HepG2 (cell line): ENCODE measurements around the gene GFPT1. TPM values are rescaled to one million over a fixed set of nuclear protein-coding genes. Genes with fewer than 3 reads are reported as not detected.

Experiments
- ATF1 ChIP-seq: IDR thresholded peaks from 2 replicates; pipeline ENCODE4 v1.6.1; 2016; ENCODE audit warnings: mild to moderate bottlenecking, control low read depth
- GATAD2A ChIP-seq: IDR thresholded peaks from 2 replicates; pipeline ENCODE4 v1.6.1; 2016
- MBD4 ChIP-seq: IDR thresholded peaks from 2 replicates; pipeline ENCODE4 v1.6.1; 2012; ENCODE audit warnings: low read length, inconsistent platforms, borderline replicate concordance
- MIXL1 ChIP-seq: IDR thresholded peaks from 2 replicates; pipeline ENCODE4 v1.6.1; 2016
- PTBP1 ChIP-seq: fragments of 200-400 bp; formaldehyde crosslinking; IDR thresholded peaks from 2 replicates; pipeline ENCODE4 v1.6.1; 2018; ENCODE audit warnings: low read length, low read depth; ENCODE audit not compliant: poor library complexity, severe bottlenecking
- SOX6 ChIP-seq, 2 experiments: fragments of 450-650 bp in 1 of 2; sonication (generic) in 1 of 2; formaldehyde crosslinking in 1 of 2; IDR thresholded peaks; 2 replicates each; pipeline versions ENCODE4 v1.4.0 to v1.6.1; 2017 to 2020; ENCODE audit warnings: antibody characterized with exemption in 1 of 2, mild to moderate bottlenecking in 1 of 2, missing genetic modification reagents in 1 of 2
- polyA plus RNA-seq, 8 experiments: library from polyadenylated mRNA; depleted of rRNA in 3 of 8; stranded (reverse) in 7 of 8; unstranded in 1 of 8; fragments of >200 nt; fragmentation: Illumina TruSeq in 4 of 8; extraction: Trizol in 4 of 8; gene quantifications; 2 replicates each; pipeline versions ENCODE4 v1.2.1 to v1.2.3, GENCODE V29; 2011 to 2016; ENCODE audit warnings: low read depth in 4 of 8, missing spikeins in 1 of 8, mixed read lengths in 1 of 8; ENCODE audit not compliant: insufficient read depth in 1 of 8
- total RNA-seq, 5 experiments: library from RNA; depleted of rRNA; stranded (reverse); fragments of >200 nt; fragmentation: Illumina TruSeq; extraction: Trizol; gene quantifications; 2 replicates each; pipeline ENCODE4 v1.2.3, GENCODE V29; 2016; ENCODE audit warnings: low read depth in 1 of 5
- TF ChIP-seq, protein P1 (sequence below): sonication (generic); formaldehyde crosslinking; IDR thresholded peaks from 2 replicates; pipeline ENCODE4 v1.4.0; 2020; ENCODE audit warnings: low read depth, missing genetic modification reagents
- TF ChIP-seq, protein P2 (sequence below): sonication (generic); formaldehyde crosslinking; IDR thresholded peaks from 2 replicates; pipeline ENCODE4 v1.4.0; 2020; ENCODE audit warnings: mild to moderate bottlenecking, missing genetic modification reagents
- TF ChIP-seq, protein P3 (sequence below), 2 experiments: IDR thresholded peaks; 2 replicates each; pipeline ENCODE4 v1.6.1; 2011 to 2012; ENCODE audit warnings: low read length in 2 of 2, borderline replicate concordance in 1 of 2, low read depth in 1 of 2, mild to moderate bottlenecking in 1 of 2, moderate library complexity in 1 of 2
- TF ChIP-seq, protein P4 (sequence below): sonication (generic); formaldehyde crosslinking; IDR thresholded peaks from 2 replicates; pipeline ENCODE4 v1.4.0; 2020; ENCODE audit warnings: missing genetic modification reagents, mild to moderate bottlenecking, borderline replicate concordance
- TF ChIP-seq, protein P5 (sequence below): IDR thresholded peaks from 2 replicates; pipeline ENCODE4 v1.4.0; 2020; ENCODE audit warnings: mild to moderate bottlenecking, missing genetic modification reagents

Gene GFPT1
- total and polyA plus RNA-seq, 2 of the 13 experiments (the other 11 are each of a cell fraction or from before 2014, with no cell fraction given), result 24.0 to 84.9 TPM

DNA sequence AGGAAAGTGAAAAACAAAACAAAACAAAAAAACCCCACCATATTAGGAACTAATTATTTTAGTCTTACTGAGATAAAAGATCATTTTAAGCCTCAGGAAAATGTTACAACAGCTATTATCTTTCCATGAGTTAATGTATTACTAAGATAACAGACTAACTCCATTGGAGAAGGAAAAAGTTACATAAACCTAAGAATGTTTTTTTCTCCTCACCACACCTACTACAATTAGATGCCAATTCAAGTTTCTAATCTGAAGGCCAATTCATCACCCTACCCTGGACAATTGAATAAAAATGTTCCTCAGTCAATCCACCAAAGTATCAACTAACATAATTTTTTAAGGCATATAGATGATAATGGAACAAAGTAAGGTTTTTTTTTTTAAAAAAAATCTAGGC, 10.2 kb upstream of the GFPT1 start (continued):
- TF ChIP-seq, protein P1, sequence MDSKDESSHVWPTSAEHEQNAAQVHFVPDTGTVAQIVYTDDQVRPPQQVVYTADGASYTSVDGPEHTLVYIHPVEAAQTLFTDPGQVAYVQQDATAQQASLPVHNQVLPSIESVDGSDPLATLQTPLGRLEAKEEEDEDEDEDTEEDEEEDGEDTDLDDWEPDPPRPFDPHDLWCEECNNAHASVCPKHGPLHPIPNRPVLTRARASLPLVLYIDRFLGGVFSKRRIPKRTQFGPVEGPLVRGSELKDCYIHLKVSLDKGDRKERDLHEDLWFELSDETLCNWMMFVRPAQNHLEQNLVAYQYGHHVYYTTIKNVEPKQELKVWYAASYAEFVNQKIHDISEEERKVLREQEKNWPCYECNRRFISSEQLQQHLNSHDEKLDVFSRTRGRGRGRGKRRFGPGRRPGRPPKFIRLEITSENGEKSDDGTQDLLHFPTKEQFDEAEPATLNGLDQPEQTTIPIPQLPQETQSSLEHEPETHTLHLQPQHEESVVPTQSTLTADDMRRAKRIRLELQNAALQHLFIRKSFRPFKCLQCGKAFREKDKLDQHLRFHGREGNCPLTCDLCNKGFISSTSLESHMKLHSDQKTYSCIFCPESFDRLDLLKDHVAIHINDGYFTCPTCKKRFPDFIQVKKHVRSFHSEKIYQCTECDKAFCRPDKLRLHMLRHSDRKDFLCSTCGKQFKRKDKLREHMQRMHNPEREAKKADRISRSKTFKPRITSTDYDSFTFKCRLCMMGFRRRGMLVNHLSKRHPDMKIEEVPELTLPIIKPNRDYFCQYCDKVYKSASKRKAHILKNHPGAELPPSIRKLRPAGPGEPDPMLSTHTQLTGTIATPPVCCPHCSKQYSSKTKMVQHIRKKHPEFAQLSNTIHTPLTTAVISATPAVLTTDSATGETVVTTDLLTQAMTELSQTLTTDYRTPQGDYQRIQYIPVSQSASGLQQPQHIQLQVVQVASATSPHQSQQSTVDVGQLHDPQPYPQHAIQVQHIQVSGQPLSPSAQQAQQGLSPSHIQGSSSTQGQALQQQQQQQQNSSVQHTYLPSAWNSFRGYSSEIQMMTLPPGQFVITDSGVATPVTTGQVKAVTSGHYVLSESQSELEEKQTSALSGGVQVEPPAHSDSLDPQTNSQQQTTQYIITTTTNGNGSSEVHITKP (CRISPR knock-in tag), result no peak
- TF ChIP-seq SOX6 (IDR thresholded peaks at IDR 0.05) (no peak), SOX6 (CRISPR knock-in tag; IDR thresholded peaks at IDR 0.05) (peak; percentile 52; the same call in 1 of the 2 replicates), MBD4 (no peak), MIXL1 (CRISPR knock-in tag) (no peak), PTBP1 (no peak), GATAD2A (CRISPR knock-in tag) (0 out of 2 replicates have a peak, but pooled peaks have one; percentile 34), ATF1 (CRISPR knock-in tag) (no peak)
- TF ChIP-seq, protein P2, sequence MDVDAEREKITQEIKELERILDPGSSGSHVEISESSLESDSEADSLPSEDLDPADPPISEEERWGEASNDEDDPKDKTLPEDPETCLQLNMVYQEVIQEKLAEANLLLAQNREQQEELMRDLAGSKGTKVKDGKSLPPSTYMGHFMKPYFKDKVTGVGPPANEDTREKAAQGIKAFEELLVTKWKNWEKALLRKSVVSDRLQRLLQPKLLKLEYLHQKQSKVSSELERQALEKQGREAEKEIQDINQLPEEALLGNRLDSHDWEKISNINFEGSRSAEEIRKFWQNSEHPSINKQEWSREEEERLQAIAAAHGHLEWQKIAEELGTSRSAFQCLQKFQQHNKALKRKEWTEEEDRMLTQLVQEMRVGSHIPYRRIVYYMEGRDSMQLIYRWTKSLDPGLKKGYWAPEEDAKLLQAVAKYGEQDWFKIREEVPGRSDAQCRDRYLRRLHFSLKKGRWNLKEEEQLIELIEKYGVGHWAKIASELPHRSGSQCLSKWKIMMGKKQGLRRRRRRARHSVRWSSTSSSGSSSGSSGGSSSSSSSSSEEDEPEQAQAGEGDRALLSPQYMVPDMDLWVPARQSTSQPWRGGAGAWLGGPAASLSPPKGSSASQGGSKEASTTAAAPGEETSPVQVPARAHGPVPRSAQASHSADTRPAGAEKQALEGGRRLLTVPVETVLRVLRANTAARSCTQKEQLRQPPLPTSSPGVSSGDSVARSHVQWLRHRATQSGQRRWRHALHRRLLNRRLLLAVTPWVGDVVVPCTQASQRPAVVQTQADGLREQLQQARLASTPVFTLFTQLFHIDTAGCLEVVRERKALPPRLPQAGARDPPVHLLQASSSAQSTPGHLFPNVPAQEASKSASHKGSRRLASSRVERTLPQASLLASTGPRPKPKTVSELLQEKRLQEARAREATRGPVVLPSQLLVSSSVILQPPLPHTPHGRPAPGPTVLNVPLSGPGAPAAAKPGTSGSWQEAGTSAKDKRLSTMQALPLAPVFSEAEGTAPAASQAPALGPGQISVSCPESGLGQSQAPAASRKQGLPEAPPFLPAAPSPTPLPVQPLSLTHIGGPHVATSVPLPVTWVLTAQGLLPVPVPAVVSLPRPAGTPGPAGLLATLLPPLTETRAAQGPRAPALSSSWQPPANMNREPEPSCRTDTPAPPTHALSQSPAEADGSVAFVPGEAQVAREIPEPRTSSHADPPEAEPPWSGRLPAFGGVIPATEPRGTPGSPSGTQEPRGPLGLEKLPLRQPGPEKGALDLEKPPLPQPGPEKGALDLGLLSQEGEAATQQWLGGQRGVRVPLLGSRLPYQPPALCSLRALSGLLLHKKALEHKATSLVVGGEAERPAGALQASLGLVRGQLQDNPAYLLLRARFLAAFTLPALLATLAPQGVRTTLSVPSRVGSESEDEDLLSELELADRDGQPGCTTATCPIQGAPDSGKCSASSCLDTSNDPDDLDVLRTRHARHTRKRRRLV (CRISPR knock-in tag), result no peak
- TF ChIP-seq, protein P3, sequence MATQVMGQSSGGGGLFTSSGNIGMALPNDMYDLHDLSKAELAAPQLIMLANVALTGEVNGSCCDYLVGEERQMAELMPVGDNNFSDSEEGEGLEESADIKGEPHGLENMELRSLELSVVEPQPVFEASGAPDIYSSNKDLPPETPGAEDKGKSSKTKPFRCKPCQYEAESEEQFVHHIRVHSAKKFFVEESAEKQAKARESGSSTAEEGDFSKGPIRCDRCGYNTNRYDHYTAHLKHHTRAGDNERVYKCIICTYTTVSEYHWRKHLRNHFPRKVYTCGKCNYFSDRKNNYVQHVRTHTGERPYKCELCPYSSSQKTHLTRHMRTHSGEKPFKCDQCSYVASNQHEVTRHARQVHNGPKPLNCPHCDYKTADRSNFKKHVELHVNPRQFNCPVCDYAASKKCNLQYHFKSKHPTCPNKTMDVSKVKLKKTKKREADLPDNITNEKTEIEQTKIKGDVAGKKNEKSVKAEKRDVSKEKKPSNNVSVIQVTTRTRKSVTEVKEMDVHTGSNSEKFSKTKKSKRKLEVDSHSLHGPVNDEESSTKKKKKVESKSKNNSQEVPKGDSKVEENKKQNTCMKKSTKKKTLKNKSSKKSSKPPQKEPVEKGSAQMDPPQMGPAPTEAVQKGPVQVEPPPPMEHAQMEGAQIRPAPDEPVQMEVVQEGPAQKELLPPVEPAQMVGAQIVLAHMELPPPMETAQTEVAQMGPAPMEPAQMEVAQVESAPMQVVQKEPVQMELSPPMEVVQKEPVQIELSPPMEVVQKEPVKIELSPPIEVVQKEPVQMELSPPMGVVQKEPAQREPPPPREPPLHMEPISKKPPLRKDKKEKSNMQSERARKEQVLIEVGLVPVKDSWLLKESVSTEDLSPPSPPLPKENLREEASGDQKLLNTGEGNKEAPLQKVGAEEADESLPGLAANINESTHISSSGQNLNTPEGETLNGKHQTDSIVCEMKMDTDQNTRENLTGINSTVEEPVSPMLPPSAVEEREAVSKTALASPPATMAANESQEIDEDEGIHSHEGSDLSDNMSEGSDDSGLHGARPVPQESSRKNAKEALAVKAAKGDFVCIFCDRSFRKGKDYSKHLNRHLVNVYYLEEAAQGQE (IDR thresholded peaks at IDR 0.05; ENCODE audit: borderline replicate concordance in 1 of 2, low read depth in 1 of 2, low read length in 2 of 2), result no peak
- TF ChIP-seq, protein P4, sequence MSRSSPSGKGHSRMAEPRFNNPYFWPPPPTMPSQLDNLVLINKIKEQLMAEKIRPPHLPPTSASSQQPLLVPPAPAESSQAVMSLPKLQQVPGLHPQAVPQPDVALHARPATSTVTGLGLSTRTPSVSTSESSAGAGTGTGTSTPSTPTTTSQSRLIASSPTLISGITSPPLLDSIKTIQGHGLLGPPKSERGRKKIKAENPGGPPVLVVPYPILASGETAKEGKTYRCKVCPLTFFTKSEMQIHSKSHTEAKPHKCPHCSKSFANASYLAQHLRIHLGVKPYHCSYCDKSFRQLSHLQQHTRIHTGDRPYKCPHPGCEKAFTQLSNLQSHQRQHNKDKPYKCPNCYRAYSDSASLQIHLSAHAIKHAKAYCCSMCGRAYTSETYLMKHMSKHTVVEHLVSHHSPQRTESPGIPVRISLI (CRISPR knock-in tag), result peak; percentile 81
- TF ChIP-seq, protein P5, sequence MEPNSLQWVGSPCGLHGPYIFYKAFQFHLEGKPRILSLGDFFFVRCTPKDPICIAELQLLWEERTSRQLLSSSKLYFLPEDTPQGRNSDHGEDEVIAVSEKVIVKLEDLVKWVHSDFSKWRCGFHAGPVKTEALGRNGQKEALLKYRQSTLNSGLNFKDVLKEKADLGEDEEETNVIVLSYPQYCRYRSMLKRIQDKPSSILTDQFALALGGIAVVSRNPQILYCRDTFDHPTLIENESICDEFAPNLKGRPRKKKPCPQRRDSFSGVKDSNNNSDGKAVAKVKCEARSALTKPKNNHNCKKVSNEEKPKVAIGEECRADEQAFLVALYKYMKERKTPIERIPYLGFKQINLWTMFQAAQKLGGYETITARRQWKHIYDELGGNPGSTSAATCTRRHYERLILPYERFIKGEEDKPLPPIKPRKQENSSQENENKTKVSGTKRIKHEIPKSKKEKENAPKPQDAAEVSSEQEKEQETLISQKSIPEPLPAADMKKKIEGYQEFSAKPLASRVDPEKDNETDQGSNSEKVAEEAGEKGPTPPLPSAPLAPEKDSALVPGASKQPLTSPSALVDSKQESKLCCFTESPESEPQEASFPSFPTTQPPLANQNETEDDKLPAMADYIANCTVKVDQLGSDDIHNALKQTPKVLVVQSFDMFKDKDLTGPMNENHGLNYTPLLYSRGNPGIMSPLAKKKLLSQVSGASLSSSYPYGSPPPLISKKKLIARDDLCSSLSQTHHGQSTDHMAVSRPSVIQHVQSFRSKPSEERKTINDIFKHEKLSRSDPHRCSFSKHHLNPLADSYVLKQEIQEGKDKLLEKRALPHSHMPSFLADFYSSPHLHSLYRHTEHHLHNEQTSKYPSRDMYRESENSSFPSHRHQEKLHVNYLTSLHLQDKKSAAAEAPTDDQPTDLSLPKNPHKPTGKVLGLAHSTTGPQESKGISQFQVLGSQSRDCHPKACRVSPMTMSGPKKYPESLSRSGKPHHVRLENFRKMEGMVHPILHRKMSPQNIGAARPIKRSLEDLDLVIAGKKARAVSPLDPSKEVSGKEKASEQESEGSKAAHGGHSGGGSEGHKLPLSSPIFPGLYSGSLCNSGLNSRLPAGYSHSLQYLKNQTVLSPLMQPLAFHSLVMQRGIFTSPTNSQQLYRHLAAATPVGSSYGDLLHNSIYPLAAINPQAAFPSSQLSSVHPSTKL (CRISPR knock-in tag), result 0 out of 2 replicates have a peak, but pooled peaks have one; percentile 22
